Fibroblast of skin of left biceps (primary cell): Measurements from ENCODE around the gene PITPNM3.

ENCODE experiments used
- DNase-seq, 2 experiments: peaks; one replicate each; pipeline ENCODE4 v3.0.0-alpha.2; 2013; ENCODE audit warnings: low read depth in 2 of 2

PITPNM3 gene

GRCh38 chr17:6413065-6413464 lies 143.3 kb downstream of the PITPNM3 start:
- peak in 1 of 2 experiments; percentile 6 for DNase-seq

GRCh38 chr17:6408735-6409134 lies 147.6 kb downstream of the PITPNM3 start:
- no peak for DNase-seq

GRCh38 chr17:6408276-6408675 lies 148.1 kb downstream of the PITPNM3 start:
- no peak for DNase-seq

GRCh38 chr17:6402258-6402657 lies 154.1 kb downstream of the PITPNM3 start:
- peak; percentile 33 to 44 for DNase-seq
